ENCODE data around the gene XPO1. TPM values are rescaled to one million over a fixed set of nuclear protein-coding genes. Genes with fewer than 3 reads are reported as not detected.

Gene XPO1
- total RNA-seq, 4 donors from 2014 or later: 60.3 to 130 (median 78.0) TPM

DNA sequence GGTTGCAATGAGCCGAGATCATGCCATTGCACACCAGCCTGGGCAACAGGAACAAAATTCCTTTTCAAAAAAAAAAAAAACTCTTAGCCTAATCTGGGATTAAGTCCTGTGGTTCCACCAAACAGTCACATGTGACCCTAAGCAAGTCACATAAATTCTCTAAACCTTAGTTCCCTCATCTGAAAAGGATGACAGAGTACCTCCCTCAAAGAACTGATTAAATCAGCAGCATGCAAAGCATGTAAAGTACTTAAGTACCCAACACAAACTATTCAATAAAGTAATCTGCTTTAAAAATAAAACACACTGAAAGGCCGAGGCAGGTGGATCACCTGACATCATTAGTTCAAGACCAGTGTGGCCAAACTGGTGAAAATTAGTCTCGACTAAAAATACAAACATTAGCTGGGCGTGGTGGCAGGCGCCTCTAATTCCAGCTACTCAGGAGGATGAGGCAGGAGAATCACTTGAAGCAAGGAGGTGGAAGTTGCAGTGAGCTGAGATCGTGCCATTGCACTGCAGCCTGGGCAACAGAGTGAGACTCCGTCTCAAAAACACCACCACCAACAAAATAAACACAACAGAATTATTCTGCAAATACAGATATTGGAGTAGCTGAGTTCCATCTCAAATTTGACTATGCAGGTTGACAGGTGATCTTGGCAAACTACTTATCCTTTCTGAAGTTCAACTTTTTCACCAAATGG lies 74.2 kb downstream of the XPO1 start:
- Histone ChIP-seq H3K9me3 (no peaks in the 10 kb centered on the region), H3K27me3 (no peaks in the 10 kb centered on the region), H3K4me1 (peaks cover 9 to 69% (median 29%) of the 10 kb centered on the region in 4 donors), H3K27ac (no peak overlapping the region), H3K36me3 (no peaks in the 10 kb centered on the region), H3K4me3 (no peak overlapping the region)
- in situ Hi-C loops (cut with MboI; ENCODE audit: low pct_ligation_motif_present in 1 of 4, low pct_unique_long_range_greater_than_20kb in 1 of 4, low sequenced_read_pairs in 3 of 4): no loop called here
- no peak for DNase-seq
- TF ChIP-seq POLR2AphosphoS5 (IDR thresholded peaks at IDR 0.05) (no peak), POLR2A (IDR thresholded peaks at IDR 0.05) (no peak), EP300 (IDR thresholded peaks at IDR 0.05; ENCODE audit: low read depth) (no peak)
- TF ChIP-seq, protein P1, sequence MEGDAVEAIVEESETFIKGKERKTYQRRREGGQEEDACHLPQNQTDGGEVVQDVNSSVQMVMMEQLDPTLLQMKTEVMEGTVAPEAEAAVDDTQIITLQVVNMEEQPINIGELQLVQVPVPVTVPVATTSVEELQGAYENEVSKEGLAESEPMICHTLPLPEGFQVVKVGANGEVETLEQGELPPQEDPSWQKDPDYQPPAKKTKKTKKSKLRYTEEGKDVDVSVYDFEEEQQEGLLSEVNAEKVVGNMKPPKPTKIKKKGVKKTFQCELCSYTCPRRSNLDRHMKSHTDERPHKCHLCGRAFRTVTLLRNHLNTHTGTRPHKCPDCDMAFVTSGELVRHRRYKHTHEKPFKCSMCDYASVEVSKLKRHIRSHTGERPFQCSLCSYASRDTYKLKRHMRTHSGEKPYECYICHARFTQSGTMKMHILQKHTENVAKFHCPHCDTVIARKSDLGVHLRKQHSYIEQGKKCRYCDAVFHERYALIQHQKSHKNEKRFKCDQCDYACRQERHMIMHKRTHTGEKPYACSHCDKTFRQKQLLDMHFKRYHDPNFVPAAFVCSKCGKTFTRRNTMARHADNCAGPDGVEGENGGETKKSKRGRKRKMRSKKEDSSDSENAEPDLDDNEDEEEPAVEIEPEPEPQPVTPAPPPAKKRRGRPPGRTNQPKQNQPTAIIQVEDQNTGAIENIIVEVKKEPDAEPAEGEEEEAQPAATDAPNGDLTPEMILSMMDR (IDR thresholded peaks at IDR 0.05): no peak
- 70 to 73% methylated on average over 5 to 7 of the region's 7 CpGs for WGBS, 2 donors (ENCODE audit: low coverage in 1 of 2)
- intact Hi-C loops (cut with DNase I; ENCODE audit: low total_unique reads): no loop called here

DNA sequence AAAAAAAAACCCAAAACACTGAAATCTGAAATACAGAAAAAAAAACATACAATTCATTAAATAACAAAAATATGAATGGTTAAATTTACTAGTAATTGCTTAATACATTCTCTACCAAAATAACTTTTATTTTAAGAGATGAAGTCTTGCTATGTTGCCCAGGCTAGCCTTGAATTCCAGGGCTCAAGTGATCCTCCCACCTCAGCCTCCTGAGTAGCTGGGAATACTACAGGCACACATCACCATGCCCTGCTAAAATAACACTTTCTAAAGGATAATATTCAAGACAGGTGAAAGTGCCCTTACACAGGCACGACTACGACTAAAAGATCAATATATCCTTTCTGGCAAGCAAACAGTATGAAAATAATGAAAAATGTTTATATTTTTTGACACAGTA lies 76.8 kb downstream of the XPO1 start:
- WGBS, 2 donors (ENCODE audit: low coverage in 1 of 2): 86% methylated on average over 2 of the region's 2 CpGs

DNA sequence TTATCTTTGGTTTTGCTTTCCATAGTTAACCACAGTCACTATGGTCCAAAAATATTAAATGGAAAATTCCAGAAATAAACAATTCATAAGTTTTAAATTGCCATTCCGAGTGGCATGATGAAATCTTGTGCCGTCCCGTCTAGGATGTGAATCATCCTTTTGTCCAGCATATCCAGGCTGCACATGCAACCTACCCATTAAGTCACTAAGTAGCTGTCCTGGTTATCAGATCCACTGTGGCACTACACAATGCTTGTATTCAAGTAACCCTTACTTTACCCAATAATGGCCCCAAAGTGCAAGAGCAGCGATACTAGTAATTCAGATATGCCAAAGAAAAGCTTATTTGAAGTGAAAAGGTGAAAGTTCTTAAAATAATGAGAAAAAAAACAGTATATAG lies 78.0 kb downstream of the XPO1 start:
- H3K27me3 ChIP-seq: no peaks in the 10 kb centered on the region
- H3K4me1 ChIP-seq: peaks cover 16 to 65% (median 24%) of the 10 kb centered on the region in 4 donors
- no peak overlapping the region for H3K4me3 ChIP-seq
- H3K9me3 ChIP-seq: no peaks in the 10 kb centered on the region
- in situ Hi-C loops (cut with MboI; ENCODE audit: low pct_ligation_motif_present in 1 of 4, low pct_unique_long_range_greater_than_20kb in 1 of 4, low sequenced_read_pairs in 3 of 4) (no loop called here), intact Hi-C loops (cut with DNase I; ENCODE audit: low total_unique reads) (no loop called here)
- no peak for TF ChIP-seq POLR2A (IDR thresholded peaks at IDR 0.05)
- TF ChIP-seq EP300 (IDR thresholded peaks at IDR 0.05; ENCODE audit: low read depth): no peak
- TF ChIP-seq, protein P1 (IDR thresholded peaks at IDR 0.05): no peak
- no peak for TF ChIP-seq POLR2AphosphoS5 (IDR thresholded peaks at IDR 0.05)
- no peaks in the 10 kb centered on the region for H3K36me3 ChIP-seq
- DNase-seq: no peak
- H3K27ac ChIP-seq: no peak overlapping the region
- 75 to 90% methylated on average over 4 of the region's 4 CpGs for WGBS, 2 donors (ENCODE audit: low coverage in 1 of 2)

More for the DNA sequence above, 76.8 kb downstream of the XPO1 start:
- Histone ChIP-seq H3K27ac (no peak overlapping the region), H3K9me3 (no peaks in the 10 kb centered on the region), H3K4me1 (peaks cover 13 to 65% (median 28%) of the 10 kb centered on the region in 4 donors), H3K36me3 (no peaks in the 10 kb centered on the region), H3K27me3 (no peaks in the 10 kb centered on the region), H3K4me3 (no peak overlapping the region)
- in situ Hi-C loops (cut with MboI; ENCODE audit: low pct_ligation_motif_present in 1 of 4, low pct_unique_long_range_greater_than_20kb in 1 of 4, low sequenced_read_pairs in 3 of 4) (no loop called here), intact Hi-C loops (cut with DNase I; ENCODE audit: low total_unique reads) (no loop called here)
- no peak for DNase-seq
- TF ChIP-seq POLR2AphosphoS5 (IDR thresholded peaks at IDR 0.05): no peak
- TF ChIP-seq EP300 (IDR thresholded peaks at IDR 0.05; ENCODE audit: low read depth): no peak
- TF ChIP-seq, protein P1 (IDR thresholded peaks at IDR 0.05): no peak
- TF ChIP-seq POLR2A (IDR thresholded peaks at IDR 0.05): no peak

- no peaks in the 10 kb centered on the region for H3K36me3 ChIP-seq
- H3K9me3 ChIP-seq: no peaks in the 10 kb centered on the region
- no peak overlapping the region for H3K27ac ChIP-seq
- DNase-seq: no peak
- H3K27me3 ChIP-seq: no peaks in the 10 kb centered on the region
- peaks cover 5 to 47% (median 14%) of the 10 kb centered on the region in 4 donors for H3K4me1 ChIP-seq
- no peak overlapping the region for H3K4me3 ChIP-seq
- intact Hi-C loops (cut with DNase I; ENCODE audit: low total_unique reads): no loop called here
- TF ChIP-seq EP300 (IDR thresholded peaks at IDR 0.05; ENCODE audit: low read depth) (no peak), POLR2A (IDR thresholded peaks at IDR 0.05) (no peak), POLR2AphosphoS5 (IDR thresholded peaks at IDR 0.05) (no peak)
- TF ChIP-seq, protein P1 (IDR thresholded peaks at IDR 0.05): no peak
- in situ Hi-C loops (cut with MboI; ENCODE audit: low pct_ligation_motif_present in 1 of 4, low pct_unique_long_range_greater_than_20kb in 1 of 4, low sequenced_read_pairs in 3 of 4): no loop called here
- 89 to 97% methylated on average over 4 to 6 of the region's 6 CpGs for WGBS, 2 donors (ENCODE audit: low coverage in 1 of 2)
These were observed 81.3 kb downstream of the XPO1 start for GRCh38 chr2:61456746-61457420.

Data from transverse colon (tissue), 4 donors.